GM18873 (cell line): Measurements from ENCODE around the gene IRS2.

Source experiments
- ATAC-seq: cut with Tn5 transposase; IDR thresholded peaks from one replicate; pipeline ENCODE4 v1.9.1; 2021; ENCODE audit warnings: mild to moderate bottlenecking, moderate library complexity, moderate number of reproducible peaks; ENCODE audit not compliant: unreplicated experiment, low FRiP score

IRS2 gene

GRCh38 chr13:109712124-109712722 lies 74.2 kb downstream of the IRS2 start:
- ATAC-seq, result no peak

DNA sequence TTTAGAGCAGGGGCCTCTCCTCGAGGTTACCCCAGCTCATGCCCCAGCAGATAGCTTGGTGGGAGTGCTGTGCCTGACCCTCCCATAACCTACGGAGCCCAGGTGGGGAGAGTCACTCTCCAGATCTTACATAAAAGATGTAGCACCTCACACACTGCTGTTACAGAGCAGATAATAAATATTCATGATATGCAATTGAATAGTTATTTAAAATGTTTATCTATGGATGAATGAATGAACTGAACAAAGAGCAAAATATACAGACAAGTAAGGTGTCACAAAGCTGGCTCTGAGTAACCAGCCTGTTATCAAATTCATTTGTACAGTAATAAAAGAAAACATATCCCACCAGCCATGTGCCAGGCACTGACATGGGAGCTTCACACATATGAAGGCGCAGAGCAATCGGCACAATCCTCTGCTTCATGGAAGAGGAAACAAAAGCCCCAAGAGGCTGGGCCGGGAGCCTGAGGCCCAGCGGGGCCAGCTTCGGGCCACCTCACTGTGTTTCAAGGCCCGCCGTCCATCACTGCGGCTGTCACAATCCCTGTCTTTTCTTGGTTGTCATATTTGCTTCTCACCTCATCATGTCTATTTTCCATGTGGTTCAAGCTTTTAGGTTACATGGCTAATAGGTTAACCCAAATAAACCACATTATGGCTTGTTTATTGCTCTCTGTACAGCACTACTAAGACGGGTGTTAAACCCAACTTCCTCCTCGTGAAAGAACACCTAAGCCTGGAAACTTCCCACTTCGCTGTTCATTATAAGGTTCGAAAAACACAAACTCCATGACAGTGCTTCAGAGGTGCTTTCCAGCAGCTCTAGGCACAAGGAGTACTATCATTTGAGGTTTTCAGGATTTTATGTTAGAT lies 78.4 kb downstream of the IRS2 start:
- ATAC-seq, result no peak

GRCh38 chr13:109707044-109707741 lies 79.2 kb downstream of the IRS2 start:
- no peak for ATAC-seq

- ATAC-seq, result no peak
These were observed 80.2 kb downstream of the IRS2 start for GRCh38 chr13:109706015-109706715.

DNA sequence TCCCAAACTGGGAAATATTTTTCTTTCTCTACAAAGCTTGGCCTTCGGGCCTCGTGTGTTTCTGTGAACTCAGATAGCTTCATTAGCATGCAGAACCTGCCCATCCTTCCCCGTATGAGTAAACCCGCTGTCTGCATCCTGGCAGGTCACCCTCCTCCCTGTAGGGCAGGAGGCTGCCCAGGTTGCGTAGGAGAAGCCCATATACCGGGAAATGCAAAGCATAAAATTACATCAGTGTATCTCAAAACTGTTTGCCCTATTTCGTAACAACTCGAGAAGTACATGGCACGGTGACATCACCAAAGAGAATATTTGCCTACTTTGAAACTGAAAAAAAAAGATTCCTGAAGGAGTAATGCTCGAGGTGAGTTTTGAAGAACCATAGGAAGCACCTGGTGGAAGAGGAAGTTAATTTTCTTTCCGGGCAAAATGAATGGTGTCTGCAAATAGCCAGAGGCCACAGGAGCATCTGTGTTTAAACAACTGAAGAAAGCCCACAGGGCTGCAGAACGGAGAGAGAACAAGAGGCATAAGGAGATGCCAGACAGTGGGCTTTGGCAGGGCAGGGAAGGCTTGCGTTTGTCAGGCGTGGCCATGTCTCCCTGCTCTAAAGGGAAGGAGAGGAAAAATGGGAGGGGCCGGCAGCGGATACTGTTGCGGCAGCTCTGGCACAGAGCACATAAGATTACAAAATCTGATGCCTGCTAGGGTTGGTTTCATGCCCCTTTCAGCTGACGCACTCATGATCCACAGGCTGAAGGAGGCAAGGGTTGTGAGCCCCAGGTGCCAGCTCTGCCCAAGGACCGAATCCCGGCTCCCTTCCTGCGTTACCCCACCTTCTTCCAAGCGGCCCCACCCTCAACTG lies 81.4 kb downstream of the IRS2 start:
- ATAC-seq, result no peak

- no peak for ATAC-seq
These were observed 83.1 kb downstream of the IRS2 start for GRCh38 chr13:109703250-109703649.
